Stimulated activated CD4-positive, alpha-beta T cell treated with anti-CD3 and anti-CD28 coated beads, Interleukin-12 subunit alpha, Interleukin-12 subunit beta, amount 100 ng/mL, for 48 hours (primary cell): ENCODE measurements around the gene TNS1.

ENCODE experiments used
- DNase-seq, 3 donors: peaks; one replicate each; pipeline ENCODE4 v3.0.0-alpha.2; 2020; ENCODE audit warnings: low read depth in 2 of 3, low spot score in 1 of 3

The TNS1 gene

GRCh38 chr2:217752714-217753459, 249.9 kb downstream of the TNS1 start:
- no peak for DNase-seq

GRCh38 chr2:217751952-217752351, 250.8 kb downstream of the TNS1 start:
- DNase-seq, result no peak

- DNase-seq, result no peak
Measured at GRCh38 chr2:217751192-217751591, 251.6 kb downstream of the TNS1 start.
